HCT116 (cell line): ENCODE measurements around the gene HIGD1C.

Source experiments
- CEBPB ChIP-seq: IDR thresholded peaks from 2 replicates; pipeline ENCODE4 v1.6.1; 2012; ENCODE audit warnings: low read depth
- CTCF ChIP-seq, 3 experiments: fragments of 200-600 bp in 1 of 3; sonication (generic) in 1 of 3; IDR thresholded peaks in 2 of 3; conservative IDR thresholded peaks in 1 of 3; 2 replicates each; pipeline ENCODE4 v1.5.1; 2012 to 2017; ENCODE audit warnings: low read depth in 2 of 3, low read length in 2 of 3, antibody characterized with exemption in 1 of 3, borderline replicate concordance in 1 of 3, control low read depth in 1 of 3, mild to moderate bottlenecking in 1 of 3, mixed read lengths in 1 of 3, mixed run types in 1 of 3, moderate library complexity in 1 of 3; ENCODE audit not compliant: insufficient read depth in 1 of 3
- EGR1 ChIP-seq: IDR thresholded peaks from 2 replicates; pipeline ENCODE4 v1.6.1; 2012; ENCODE audit warnings: low read depth
- ELF1 ChIP-seq: IDR thresholded peaks from 2 replicates; pipeline ENCODE4 v1.6.1; 2012; ENCODE audit warnings: low read depth, borderline replicate concordance
- EZH2 ChIP-seq: fragments of 200-600 bp; sonication (generic); IDR thresholded peaks from 2 replicates; pipeline ENCODE4 v1.6.1; 2017; ENCODE audit warnings: antibody characterized with exemption, mixed run types
- EZH2phosphoT487 ChIP-seq: fragments of 200-600 bp; IDR thresholded peaks from 2 replicates; pipeline ENCODE4 v1.6.1; 2018; ENCODE audit warnings: antibody characterized with exemption, borderline replicate concordance
- MAX ChIP-seq: IDR thresholded peaks from 2 replicates; pipeline ENCODE4 v1.6.1; 2012
- POLR2A ChIP-seq: IDR thresholded peaks from 2 replicates; pipeline ENCODE4 v1.7.0; 2011; ENCODE audit warnings: borderline replicate concordance; ENCODE audit not compliant: insufficient read depth, insufficient read length; ENCODE audit errors: extremely low read depth
- POLR2AphosphoS5 ChIP-seq: IDR thresholded peaks from 2 replicates; pipeline ENCODE4 v1.6.1; 2011; ENCODE audit warnings: mild to moderate bottlenecking, low read depth, low read length, moderate library complexity
- RAD21 ChIP-seq: IDR thresholded peaks from 2 replicates; pipeline ENCODE4 v1.6.1; 2012; ENCODE audit warnings: low read depth, mild to moderate bottlenecking
- SIN3A ChIP-seq: IDR thresholded peaks from 2 replicates; pipeline ENCODE4 v1.6.1; 2012; ENCODE audit warnings: low read depth

- TF ChIP-seq MAX = no peak
- TF ChIP-seq RAD21 = no peak
- TF ChIP-seq ELF1 = no peak
- TF ChIP-seq EGR1 = no peak
- no peak for TF ChIP-seq CTCF (IDR thresholded peaks at IDR 0.05 in 2 of 3, conservative IDR thresholded peaks at IDR 0.05 in 1 of 3; ENCODE audit: borderline replicate concordance in 1 of 3, insufficient read depth in 1 of 3, low read depth in 2 of 3, low read length in 2 of 3)
- TF ChIP-seq EZH2phosphoT487 = no peak
- no peak for TF ChIP-seq POLR2AphosphoS5
- no peak for TF ChIP-seq CEBPB
- no peak for TF ChIP-seq POLR2A
- TF ChIP-seq SIN3A = no peak
- TF ChIP-seq EZH2 = no peak
These were observed 27.2 kb downstream of the HIGD1C start for GRCh38 chr12:50979369-50980052.
